ENCODE data around the gene DDIT3.
"Not testable (repeated sequence)": the region's sequence is repeated elsewhere in the genome, so short reads cannot be mapped to it uniquely, and the experiment has no call there.

DDIT3 gene

GRCh38 chr12:57520053-57520818, at the start of gene DDIT3:
DDIT3 (minus strand) TSS chr12:57520514; CDS start chr12:57517406, 3,108 bp downstream.
- DNase-seq = peak; percentile 100

GRCh38 chr12:57569858-57570257, 49.5 kb upstream of the DDIT3 start:
- no peak for DNase-seq

GRCh38 chr12:57568838-57569237, 48.5 kb upstream of the DDIT3 start:
- no peak for DNase-seq

GRCh38 chr12:57564178-57564740, 43.9 kb upstream of the DDIT3 start:
- DNase-seq = no peak

GRCh38 chr12:57563358-57563757, 43.0 kb upstream of the DDIT3 start:
- DNase-seq = peak; percentile 35

- DNase-seq = not testable (repeated sequence)
Measured at GRCh38 chr12:57561117-57561516, 40.8 kb upstream of the DDIT3 start.

- DNase-seq = no peak
Measured at GRCh38 chr12:57560516-57560915, 40.2 kb upstream of the DDIT3 start.

GRCh38 chr12:57558864-57559263, 38.5 kb upstream of the DDIT3 start:
- DNase-seq = no peak

- DNase-seq = no peak
Measured at GRCh38 chr12:57554897-57555296, 34.6 kb upstream of the DDIT3 start.

GRCh38 chr12:57554453-57554852, 34.1 kb upstream of the DDIT3 start:
- DNase-seq = no peak

- DNase-seq = no peak
Measured at GRCh38 chr12:57553343-57554202, 33.3 kb upstream of the DDIT3 start.

- DNase-seq = no peak
Measured at GRCh38 chr12:57552835-57553313, 32.6 kb upstream of the DDIT3 start.

- DNase-seq = peak; percentile 53
Measured at GRCh38 chr12:57552306-57552651, 32.0 kb upstream of the DDIT3 start.

GRCh38 chr12:57551637-57552305, 31.5 kb upstream of the DDIT3 start:
- DNase-seq = no peak

GRCh38 chr12:57550641-57551549, 30.6 kb upstream of the DDIT3 start:
- DNase-seq = no peak

- peak; percentile 63 for DNase-seq
Measured at GRCh38 chr12:57549909-57550640, 29.8 kb upstream of the DDIT3 start, which contains the start of gene KIF5A. KIF5A (plus strand) TSS chr12:57550044; CDS start chr12:57550272, 228 bp downstream.

- DNase-seq = no peak
Measured at GRCh38 chr12:57549203-57549908, 29.0 kb upstream of the DDIT3 start.

- no peak for DNase-seq
Measured at GRCh38 chr12:57548488-57548887, 28.2 kb upstream of the DDIT3 start.

- DNase-seq = no peak
Measured at GRCh38 chr12:57548013-57548315, 27.6 kb upstream of the DDIT3 start.

GRCh38 chr12:57547288-57548012, 27.1 kb upstream of the DDIT3 start:
- DNase-seq = no peak
